Endothelial cell of umbilical vein (primary cell): ENCODE data around the gene VLDLR. TPM values are rescaled to one million over a fixed set of nuclear protein-coding genes. Genes with fewer than 3 reads are reported as not detected.

ENCODE experiments used
- BruUV-seq: library from RNA; stranded (reverse); fragments of 400-500 nt; replicated peaks from 2 replicates; lab custom pipeline; 2021; lab: Mats Ljungman, UMichigan
- CTCF ChIA-PET: fragments of 300-600, 350-600 bp; sonication (Branson Sonifier 250); formaldehyde crosslinking; loops from one replicate; lab custom pipeline; 2021; ENCODE audit warnings: antibody characterized with exemption, inconsistent platforms; lab: Charles Lee
- POLR2A ChIA-PET: fragments of 300-600, 350-600 bp; sonication (Branson Sonifier 250); formaldehyde crosslinking; loops from one replicate; lab custom pipeline; 2021; ENCODE audit warnings: antibody characterized with exemption, inconsistent platforms; lab: Charles Lee
- DNase-seq: peaks from one replicate; pipeline ENCODE4 v3.0.0-alpha.2; 2011; ENCODE audit warnings: low read depth, low spot score
- FAIRE-seq: peaks from 2 replicates; lab custom pipeline; 2011; peaks lifted over from hg19 to GRCh38; lab: Jason Lieb, UNC
- H2AFZ ChIP-seq: 2 replicates; pipeline ENCODE4 v1.6.0; 2012; ENCODE audit warnings: low read depth, low read length, control low read depth, inconsistent platforms
- H3K27ac ChIP-seq: 2 replicates; pipeline ENCODE4 v1.5.1; 2011; ENCODE audit warnings: low read depth, mild to moderate bottlenecking, control low read depth, low read length, moderate library complexity; ENCODE audit not compliant: insufficient read depth
- H3K27me3 ChIP-seq, 2 experiments: 2 replicates each; pipeline versions ENCODE4 v1.6.0 to v1.6.1; 2011; ENCODE audit warnings: low read length in 2 of 2, mixed read lengths in 1 of 2; ENCODE audit not compliant: control insufficient read depth in 2 of 2, insufficient read depth in 2 of 2
- H3K36me3 ChIP-seq, 2 experiments: 2 replicates in 1 of 2; 3 replicates in 1 of 2; pipeline ENCODE4 v1.5.1; 2011; ENCODE audit warnings: low read length in 2 of 2, mild to moderate bottlenecking in 1 of 2, moderate library complexity in 1 of 2; ENCODE audit not compliant: control insufficient read depth in 2 of 2, insufficient read depth in 2 of 2; ENCODE audit errors: extremely low read depth in 1 of 2
- H3K4me1 ChIP-seq: 3 replicates; pipeline ENCODE4 v1.5.1; 2011; ENCODE audit warnings: mild to moderate bottlenecking, low read length; ENCODE audit not compliant: control insufficient read depth, insufficient read depth; ENCODE audit errors: extremely low read depth
- H3K4me2 ChIP-seq: 2 replicates; pipeline ENCODE4 v1.6.1; 2011; ENCODE audit warnings: low read length, control low read depth, mixed read lengths; ENCODE audit not compliant: insufficient read depth
- H3K4me3 ChIP-seq, 3 experiments: fragments of 200-600 bp in 1 of 3; sonication (generic), shearing (Covaris generic) in 1 of 3; replicated peaks in 1 of 3; 2 replicates each; pipeline ENCODE4 v1.5.1; 2011 to 2016; ENCODE audit warnings: control low read depth in 3 of 3, low read length in 3 of 3, mild to moderate bottlenecking in 2 of 3, inconsistent platforms in 1 of 3, low read depth in 1 of 3, moderate library complexity in 1 of 3; ENCODE audit not compliant: insufficient read depth in 1 of 3
- H3K79me2 ChIP-seq: 2 replicates; pipeline ENCODE4 v1.6.0; 2012; ENCODE audit warnings: low read length, inconsistent platforms; ENCODE audit not compliant: control insufficient read depth, insufficient read depth
- H3K9ac ChIP-seq: replicated peaks from 2 replicates; pipeline ENCODE3; 2011; ENCODE audit warnings: low read length, control low read depth; ENCODE audit not compliant: insufficient read depth; ENCODE audit errors: extremely low read depth
- H3K9me1 ChIP-seq: replicated peaks from 3 replicates; pipeline ENCODE4 v1.6.0; 2011; ENCODE audit warnings: mild to moderate bottlenecking, low read length; ENCODE audit not compliant: control insufficient read depth, insufficient read depth; ENCODE audit errors: extremely low read depth
- H3K9me3 ChIP-seq: replicated peaks from 2 replicates; pipeline ENCODE4 v1.5.1; 2012; ENCODE audit warnings: low read length, inconsistent platforms; ENCODE audit not compliant: control insufficient read depth, insufficient read depth
- H4K20me1 ChIP-seq: replicated peaks from 2 replicates; pipeline ENCODE3; 2011; ENCODE audit warnings: mild to moderate bottlenecking, low read length; ENCODE audit not compliant: control insufficient read depth, insufficient read depth; ENCODE audit errors: extremely low read depth
- EZH2 ChIP-seq: IDR thresholded peaks from 2 replicates; pipeline ENCODE4 v1.6.1; 2012; ENCODE audit warnings: borderline replicate concordance, low read depth, mild to moderate bottlenecking, moderate library complexity, low read length, inconsistent platforms; ENCODE audit not compliant: severe bottlenecking
- FOS ChIP-seq: IDR thresholded peaks from 2 replicates; pipeline ENCODE4 v1.6.1; 2011; ENCODE audit warnings: mild to moderate bottlenecking, low read length, moderate library complexity, borderline replicate concordance; ENCODE audit not compliant: insufficient read depth
- GATA2 ChIP-seq: IDR thresholded peaks from 2 replicates; pipeline ENCODE4 v1.7.0; 2011; ENCODE audit warnings: low read depth, mild to moderate bottlenecking, moderate library complexity, mixed read lengths, low read length; ENCODE audit not compliant: insufficient read length, insufficient read depth
- JUN ChIP-seq: IDR thresholded peaks from 2 replicates; pipeline ENCODE4 v1.6.1; 2011; ENCODE audit warnings: borderline replicate concordance, low read depth; ENCODE audit not compliant: insufficient read length, insufficient read depth
- MYC ChIP-seq: IDR thresholded peaks from one replicate; pipeline ENCODE4 v1.6.1; 2011; ENCODE audit warnings: mild to moderate bottlenecking, low read depth, low read length
- POLR2AphosphoS5 ChIP-seq: IDR thresholded peaks from 2 replicates; pipeline ENCODE4 v1.6.1; 2012; ENCODE audit warnings: low read depth, mild to moderate bottlenecking, control low read depth, low read length, moderate library complexity; ENCODE audit not compliant: insufficient read depth
- dilution Hi-C: fragments of 300-500 bp; cut with MboI; formaldehyde crosslinking; loops from one replicate; pipeline ENCODE4 v1.15.0; 2019; ENCODE audit warnings: low sequenced_read_pairs; ENCODE audit not compliant: extremely low pct_ligation_motif_present
- intact Hi-C: fragments of 100-400 bp; cut with micrococcal nuclease; formaldehyde crosslinking; loops from one replicate; pipeline ENCODE4 v1.10.0; 2022
- polyA plus RNA-seq, 4 experiments: library from polyadenylated mRNA; depleted of rRNA in 3 of 4; stranded (reverse) in 3 of 4; unstranded in 1 of 4; fragments of >200 nt; gene quantifications; 2 replicates each; pipeline versions ENCODE4 v1.2.1 to v1.2.3, GENCODE V29; 2011 to 2012; ENCODE audit warnings: missing spikeins in 1 of 4
- total RNA-seq: library from RNA; stranded (reverse); gene quantifications from 2 replicates; pipeline ENCODE4 v1.2.3, GENCODE V29; 2021
- TF ChIP-seq, protein P1 (sequence below): IDR thresholded peaks from 2 replicates; pipeline ENCODE4 v1.6.1; 2011; ENCODE audit not compliant: insufficient read depth, insufficient read length
- TF ChIP-seq, protein P2 (sequence below), 2 donors: IDR thresholded peaks; 1 replicate in 1 of 2; 2 replicates in 1 of 2; pipeline ENCODE4 v1.5.1; 2011; ENCODE audit warnings: low read length in 2 of 2, mild to moderate bottlenecking in 2 of 2, moderate library complexity in 2 of 2, control low read depth in 1 of 2, inconsistent platforms in 1 of 2, low read depth in 1 of 2; ENCODE audit not compliant: insufficient read depth in 1 of 2; ENCODE audit errors: extremely low read depth in 1 of 2

Gene VLDLR
- total and polyA plus RNA-seq, 2 donors (not counting 3 experiments of a cell fraction or from before 2014, with no cell fraction given) = 0.47 to 2.5 TPM

DNA sequence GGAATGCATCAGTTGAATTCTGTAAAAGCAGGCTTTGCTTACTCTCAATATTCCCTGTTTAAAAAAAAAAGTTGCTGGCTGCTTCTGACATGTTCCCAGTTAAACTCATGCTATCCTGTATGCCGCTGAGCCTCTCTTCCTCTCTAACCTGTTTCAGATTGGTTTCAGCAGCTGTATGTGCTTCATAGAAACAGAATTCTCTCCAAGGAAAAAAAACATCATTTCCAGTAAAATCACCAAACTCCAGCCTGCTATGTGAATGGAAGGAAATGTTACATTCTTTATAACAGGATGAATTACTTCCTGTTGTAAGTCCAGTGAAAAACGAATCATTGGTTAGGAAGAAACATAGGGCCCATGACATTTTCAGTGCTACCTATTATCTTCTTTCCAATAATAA is 70.0 kb downstream of the VLDLR start:
- peaks cover 23% of the 10 kb centered on the region for H3K4me1 ChIP-seq
- no TSS peak for BruUV-seq
- no peak overlapping the region for H2AFZ ChIP-seq
- dilution Hi-C loops (no loop called here), intact Hi-C loops (loop anchor here (1.0 to 5.0 kb wide), 3 partner anchors 36 to 674 kb away; partner anchors contain the start of gene SMARCA2)
- H3K9me3 ChIP-seq = no peaks in the 10 kb centered on the region
- FAIRE-seq (peak; percentile 90), DNase-seq (peak; percentile 88)
- H3K79me2 ChIP-seq = no peaks in the 10 kb centered on the region
- H3K4me3 ChIP-seq = no peak overlapping the region
- H3K27me3 ChIP-seq = no peaks in the 10 kb centered on the region
- TF ChIP-seq FOS = peak; percentile 31
- TF ChIP-seq, protein P1, sequence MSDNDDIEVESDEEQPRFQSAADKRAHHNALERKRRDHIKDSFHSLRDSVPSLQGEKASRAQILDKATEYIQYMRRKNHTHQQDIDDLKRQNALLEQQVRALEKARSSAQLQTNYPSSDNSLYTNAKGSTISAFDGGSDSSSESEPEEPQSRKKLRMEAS = no peak
- peak; percentile 38 for TF ChIP-seq JUN
- TF ChIP-seq EZH2 = no peak
- no peak for TF ChIP-seq GATA2
- no peak for TF ChIP-seq MYC
- TF ChIP-seq POLR2AphosphoS5 = no peak
- H4K20me1 ChIP-seq = no peaks in the 10 kb centered on the region
- no peaks in the 10 kb centered on the region for H3K9me1 ChIP-seq
- ChIA-PET CTCF (interaction anchor here (0.6 to 1.6 kb wide), 2 partner anchors 37 to 559 kb away, joined by 4 to 7 read pairs; no protein-coding TSS in a partner anchor), POLR2A (no interaction called here)
- no peaks in the 10 kb centered on the region for H3K36me3 ChIP-seq
- H3K9ac ChIP-seq = no peak overlapping the region
- H3K4me2 ChIP-seq = peak overlapping the region; percentile 52
- H3K27ac ChIP-seq = peak overlapping the region; percentile 35

DNA sequence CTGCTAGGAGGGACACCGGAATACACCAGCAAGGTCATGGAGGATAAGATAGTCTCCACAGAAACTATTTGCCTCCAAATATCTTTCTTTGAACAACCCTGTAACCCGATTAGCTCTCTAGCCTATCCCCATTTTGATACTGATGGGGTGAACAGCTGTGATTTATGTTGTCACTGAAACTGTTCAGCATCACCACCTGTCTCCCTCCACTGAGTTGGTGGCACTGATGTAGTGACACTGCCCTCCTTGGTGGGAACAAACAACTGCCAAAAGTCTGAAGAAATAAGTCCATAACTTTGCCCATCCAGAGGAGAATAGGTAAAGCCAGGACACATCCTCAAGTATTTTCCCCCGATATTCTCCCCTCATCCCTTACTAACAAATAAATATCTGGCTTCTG is 71.5 kb downstream of the VLDLR start:
- Histone ChIP-seq H3K4me2 (no peak overlapping the region), H3K9me3 (no peaks in the 10 kb centered on the region), H3K27me3 (no peaks in the 10 kb centered on the region), H3K27ac (no peak overlapping the region), H3K9me1 (no peaks in the 10 kb centered on the region), H3K79me2 (no peaks in the 10 kb centered on the region), H3K9ac (no peak overlapping the region), H4K20me1 (no peaks in the 10 kb centered on the region), H3K36me3 (no peaks in the 10 kb centered on the region), H3K4me3 (no peak overlapping the region), H3K4me1 (peaks cover 23% of the 10 kb centered on the region), H2AFZ (no peak overlapping the region)
- dilution Hi-C loops (no loop called here), intact Hi-C loops (loop anchor here (5.0 kb wide), 1 partner anchor 676 kb away; the partner anchor contains the start of gene SMARCA2)
- no peak for FAIRE-seq
- no TSS peak for BruUV-seq
- TF ChIP-seq EZH2 (no peak), JUN (no peak), FOS (no peak), GATA2 (no peak)
- TF ChIP-seq, protein P2, sequence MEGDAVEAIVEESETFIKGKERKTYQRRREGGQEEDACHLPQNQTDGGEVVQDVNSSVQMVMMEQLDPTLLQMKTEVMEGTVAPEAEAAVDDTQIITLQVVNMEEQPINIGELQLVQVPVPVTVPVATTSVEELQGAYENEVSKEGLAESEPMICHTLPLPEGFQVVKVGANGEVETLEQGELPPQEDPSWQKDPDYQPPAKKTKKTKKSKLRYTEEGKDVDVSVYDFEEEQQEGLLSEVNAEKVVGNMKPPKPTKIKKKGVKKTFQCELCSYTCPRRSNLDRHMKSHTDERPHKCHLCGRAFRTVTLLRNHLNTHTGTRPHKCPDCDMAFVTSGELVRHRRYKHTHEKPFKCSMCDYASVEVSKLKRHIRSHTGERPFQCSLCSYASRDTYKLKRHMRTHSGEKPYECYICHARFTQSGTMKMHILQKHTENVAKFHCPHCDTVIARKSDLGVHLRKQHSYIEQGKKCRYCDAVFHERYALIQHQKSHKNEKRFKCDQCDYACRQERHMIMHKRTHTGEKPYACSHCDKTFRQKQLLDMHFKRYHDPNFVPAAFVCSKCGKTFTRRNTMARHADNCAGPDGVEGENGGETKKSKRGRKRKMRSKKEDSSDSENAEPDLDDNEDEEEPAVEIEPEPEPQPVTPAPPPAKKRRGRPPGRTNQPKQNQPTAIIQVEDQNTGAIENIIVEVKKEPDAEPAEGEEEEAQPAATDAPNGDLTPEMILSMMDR (IDR thresholded peaks at IDR 0.05; ENCODE audit: extremely low read depth in 1 of 2, insufficient read depth in 1 of 2, low read depth in 1 of 2, low read length in 2 of 2) = no peak
- TF ChIP-seq, protein P1 = no peak
- ChIA-PET CTCF (interaction anchor here (1.4 kb wide), 1 partner anchor 35 kb away, joined by 6 read pairs; no protein-coding TSS in a partner anchor), POLR2A (no interaction called here)
- no peak for DNase-seq
